HL-60 (cell line): ENCODE data around the gene CRYBA4.

Experiments
- CTCF ChIP-seq: IDR thresholded peaks from one replicate; pipeline ENCODE4 v1.5.1; 2011; ENCODE audit warnings: low read length, control low read depth, inconsistent platforms; ENCODE audit not compliant: insufficient read depth
- POLR2AphosphoS5 ChIP-seq: IDR thresholded peaks from 2 replicates; pipeline ENCODE4 v1.6.1; 2012; ENCODE audit warnings: low read depth
- REST ChIP-seq: IDR thresholded peaks from 2 replicates; pipeline ENCODE4 v1.6.1; 2012; ENCODE audit warnings: low read depth; ENCODE audit not compliant: insufficient replicate concordance
- SPI1 ChIP-seq: IDR thresholded peaks from 2 replicates; pipeline ENCODE4 v1.6.1; 2012; ENCODE audit warnings: low read depth, mild to moderate bottlenecking, borderline replicate concordance

GRCh38 chr22:26587991-26588613 lies 33.7 kb upstream of the CRYBA4 start:
- TF ChIP-seq REST (no peak), CTCF (no peak), POLR2AphosphoS5 (no peak), SPI1 (no peak)
